Measurements from ENCODE around the gene COL6A1.
"Not testable (repeated sequence)": the region's sequence is repeated elsewhere in the genome, so short reads cannot be mapped to it uniquely, and the experiment has no call there.

The COL6A1 gene

DNA sequence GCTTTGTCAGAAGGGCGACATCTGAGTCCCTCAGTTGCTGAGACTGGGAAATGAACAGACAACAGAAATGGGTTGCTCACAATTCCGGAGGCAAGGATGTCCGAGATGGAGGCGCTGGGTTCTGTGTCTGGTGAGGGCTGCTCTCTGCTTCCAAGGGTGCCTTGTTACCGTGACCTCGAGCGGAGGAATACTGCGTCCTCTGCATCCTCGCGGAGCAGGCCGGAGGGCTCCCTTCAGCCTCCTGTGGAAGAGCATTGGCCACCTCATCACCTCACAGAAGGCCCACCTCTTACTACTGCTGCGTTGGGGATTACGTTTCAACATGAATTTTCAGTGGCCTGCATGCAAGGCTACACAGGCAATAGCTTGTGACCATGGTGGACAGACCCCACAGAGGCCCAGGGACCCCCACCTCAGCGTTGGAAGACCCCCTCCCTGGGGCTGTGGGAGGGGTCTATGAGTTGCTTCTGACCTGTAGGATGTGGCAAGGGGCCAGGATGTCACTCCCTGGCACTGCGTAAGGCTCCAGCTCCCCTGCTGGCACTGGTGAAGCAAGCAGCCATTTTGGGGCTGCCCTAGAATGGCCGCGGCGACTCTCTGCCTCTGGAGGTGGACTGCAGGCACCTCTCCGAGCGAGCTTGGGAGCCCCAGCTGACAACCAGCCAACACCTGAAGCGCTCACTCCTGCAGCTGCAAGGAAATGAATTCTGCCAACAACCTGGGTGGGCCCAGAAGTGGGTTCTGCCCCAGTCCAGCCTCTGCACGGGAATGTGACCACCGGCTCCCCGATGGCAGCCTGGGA lies 36.3 kb upstream of the COL6A1 start:
- DNase-seq (ENCODE audit: low spot score), result no peak

DNA sequence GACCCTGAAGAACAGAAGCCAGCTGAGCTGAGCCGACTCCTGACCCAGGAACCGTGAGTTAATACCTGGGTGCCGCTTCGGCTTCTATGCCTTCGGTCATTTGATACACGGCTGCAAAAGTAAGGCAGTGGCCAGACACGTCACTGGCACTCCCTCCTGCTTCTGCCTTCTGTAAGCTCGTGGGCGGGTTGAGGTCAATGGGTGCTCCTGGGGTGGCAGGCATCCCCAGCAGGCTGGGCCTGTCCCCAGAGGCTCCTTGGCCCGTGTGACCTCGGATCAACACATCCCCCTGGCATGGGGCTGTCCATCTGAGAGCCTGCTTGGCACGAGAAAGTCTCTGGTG lies 35.7 kb upstream of the COL6A1 start:
- DNase-seq (ENCODE audit: low spot score), result no peak

DNA sequence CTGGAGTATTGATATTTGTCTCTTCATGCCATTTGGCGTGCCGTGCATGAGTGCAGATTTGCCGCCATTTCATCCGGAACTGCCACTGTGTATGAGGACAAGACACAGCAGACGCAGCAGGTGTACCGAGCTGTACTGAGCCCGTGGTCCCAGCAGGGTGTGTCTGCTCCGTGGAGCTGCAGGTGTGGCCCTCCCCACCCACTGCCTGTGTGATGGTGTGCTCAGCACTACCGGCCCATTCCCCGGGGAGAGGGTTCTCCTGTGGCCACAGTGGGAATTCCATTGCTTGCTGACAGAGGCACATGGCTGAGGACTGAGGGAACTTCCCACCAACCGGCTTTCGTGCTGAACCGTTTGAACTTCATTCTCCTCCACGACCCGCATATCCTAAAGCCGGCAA lies 34.3 kb upstream of the COL6A1 start:
- no peak for DNase-seq (ENCODE audit: low spot score)

DNA sequence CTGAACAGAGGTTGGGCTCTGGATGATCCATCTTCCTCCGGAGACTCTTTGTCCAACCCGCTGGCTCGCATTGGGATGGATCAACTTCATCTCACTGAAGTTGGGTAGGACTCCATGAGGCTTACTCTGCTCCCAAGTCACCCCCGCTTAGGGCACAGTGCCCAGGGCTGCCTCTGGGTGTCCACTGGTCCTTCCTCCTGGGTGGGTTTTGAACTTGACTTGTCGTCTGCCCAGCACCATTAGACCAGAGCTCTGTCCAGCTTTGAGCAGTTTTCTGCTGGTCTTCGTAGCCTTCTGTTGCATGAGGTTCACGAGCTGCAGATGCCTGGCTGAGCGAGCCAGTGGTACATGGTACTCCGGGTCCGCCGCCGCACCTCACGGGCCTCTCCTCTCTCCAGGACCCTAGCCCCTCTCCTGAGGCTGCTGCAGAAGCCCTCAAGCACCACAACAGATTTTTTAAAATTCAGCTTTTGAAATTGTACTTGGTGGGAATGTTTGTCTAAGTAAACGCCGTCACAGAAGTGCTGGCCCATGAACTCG lies 33.8 kb upstream of the COL6A1 start:
- DNase-seq (ENCODE audit: low spot score), result no peak

DNA sequence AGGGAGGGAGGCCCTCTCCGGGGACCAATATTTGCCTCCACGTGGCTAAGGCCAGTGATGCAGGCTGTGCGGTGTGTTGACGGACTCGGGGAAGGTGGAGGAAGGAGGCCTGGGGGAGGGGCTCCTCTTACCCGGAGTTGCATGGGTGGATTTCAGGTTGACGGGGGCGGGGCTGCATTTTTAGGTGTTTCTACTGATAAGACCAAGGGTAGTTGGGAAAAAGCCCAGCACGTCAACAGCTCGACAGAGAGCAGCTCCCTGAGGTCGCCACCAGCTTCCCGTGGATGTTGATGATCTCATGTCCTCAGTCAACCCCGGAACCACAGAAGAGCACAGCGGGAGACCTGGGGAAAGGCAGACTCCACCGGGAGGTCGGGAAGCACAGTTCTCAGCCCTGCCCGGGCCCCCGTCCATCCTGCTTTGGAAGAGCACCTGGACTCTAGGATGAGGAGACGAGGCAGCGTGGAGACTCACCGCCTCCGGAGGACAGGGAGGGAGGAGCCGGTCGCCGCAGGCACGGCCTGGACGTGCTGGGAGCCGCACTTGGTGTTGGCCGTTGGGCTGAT lies 32.9 kb upstream of the COL6A1 start:
- no peak for DNase-seq (ENCODE audit: low spot score)

DNA sequence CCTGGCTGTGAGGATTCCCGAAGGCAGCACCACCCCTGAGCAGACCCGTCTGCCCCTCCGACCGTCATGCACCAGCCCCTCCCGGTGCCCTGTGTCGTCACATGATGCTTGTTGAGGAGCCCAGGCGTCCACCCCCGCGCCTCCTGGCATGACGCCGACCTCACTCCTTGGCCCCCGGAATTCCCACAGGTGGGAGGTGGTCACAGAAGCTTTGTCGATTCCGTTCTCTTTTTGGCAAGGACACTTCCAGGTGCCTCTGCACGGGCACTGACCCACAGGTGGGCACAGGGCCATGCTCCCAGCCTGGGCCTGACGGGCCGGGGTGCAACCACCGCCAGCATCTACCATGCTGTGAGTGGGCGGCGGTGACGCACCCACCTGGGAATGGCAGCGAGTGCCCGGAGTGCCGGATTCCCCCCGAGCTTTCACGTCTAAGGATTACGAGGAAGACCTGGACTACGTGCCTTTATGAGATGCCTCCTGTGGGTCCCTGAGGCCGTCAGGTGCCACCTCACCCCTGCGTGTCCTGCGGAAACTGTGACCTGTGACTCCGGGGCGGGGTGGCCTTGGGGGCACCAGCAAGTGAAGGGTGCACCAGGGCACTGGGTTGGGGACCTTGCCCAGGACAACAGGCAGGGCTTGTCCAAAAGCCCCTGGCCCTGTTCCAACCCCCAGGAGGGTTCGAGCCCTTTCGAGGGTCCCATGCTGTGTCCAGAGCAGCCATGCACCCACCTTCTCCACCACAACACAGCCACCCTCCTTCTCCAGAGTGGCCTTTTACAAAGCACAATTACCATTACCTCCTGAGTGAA lies 31.4 kb upstream of the COL6A1 start:
- DNase-seq (ENCODE audit: low spot score), result no peak

- no peak for DNase-seq (ENCODE audit: low spot score)
Observed at GRCh38 chr21:45950740-45951515, 30.6 kb upstream of the COL6A1 start.

DNA sequence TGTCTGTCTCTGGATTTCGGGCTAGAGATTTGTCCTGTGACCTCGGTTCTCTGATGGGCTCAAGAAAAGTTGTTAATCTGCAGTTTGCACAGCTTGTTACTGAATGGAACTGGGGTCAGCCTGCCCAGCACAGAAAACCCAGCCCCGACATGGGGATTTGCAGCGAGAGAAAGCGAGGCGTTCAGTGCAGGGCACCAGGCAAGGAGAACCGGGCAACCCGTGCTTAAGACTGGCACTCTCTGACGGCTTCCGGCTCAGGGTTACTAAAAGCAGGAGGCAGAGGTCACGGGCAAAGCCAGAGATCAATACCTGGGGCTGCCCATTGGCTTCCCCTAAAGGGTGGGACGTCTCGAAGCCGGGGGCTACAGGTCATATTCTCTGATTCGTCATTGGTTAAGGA lies 29.9 kb upstream of the COL6A1 start:
- DNase-seq (ENCODE audit: low spot score), result no peak

DNA sequence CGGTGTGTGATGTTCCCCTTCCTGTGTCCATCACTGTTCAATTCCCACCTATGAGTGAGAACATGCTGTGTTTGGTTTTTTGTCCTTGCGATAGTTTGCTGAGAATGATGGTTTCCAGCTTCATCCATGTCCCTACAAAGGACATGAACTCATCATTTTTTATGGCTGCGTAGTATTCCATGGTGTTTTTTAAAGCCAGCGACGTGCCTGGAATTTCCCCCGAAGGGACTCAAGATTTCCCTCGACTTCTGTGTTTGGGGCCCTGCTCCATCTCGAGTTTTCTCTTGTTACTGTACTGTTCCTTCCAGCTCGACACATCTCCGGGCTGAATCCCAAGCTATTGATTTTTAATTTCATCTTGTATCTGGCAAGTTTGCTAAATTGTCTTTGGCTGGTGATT lies 29.0 kb upstream of the COL6A1 start:
- DNase-seq (ENCODE audit: low spot score), result not testable (repeated sequence)

DNA sequence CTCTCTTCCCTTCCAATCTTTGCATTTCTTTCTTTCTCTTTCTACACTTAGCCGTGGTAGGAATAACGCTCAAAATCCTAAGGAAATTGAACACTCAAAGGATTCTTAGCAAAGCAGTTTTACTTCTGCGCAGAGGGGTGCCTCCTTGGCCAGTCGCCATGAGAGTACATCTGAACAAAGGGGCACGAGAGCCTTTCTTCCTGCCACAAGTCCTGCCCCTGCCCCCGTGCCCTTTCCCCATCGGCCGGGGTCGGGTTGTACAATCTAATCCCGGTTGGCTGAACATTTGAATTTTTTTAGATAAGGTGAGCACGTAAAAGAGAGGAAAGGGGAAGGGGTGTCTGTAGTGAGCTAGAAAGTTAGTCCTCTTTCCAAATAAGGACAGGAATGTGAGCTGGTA lies 28.6 kb upstream of the COL6A1 start:
- no peak for DNase-seq (ENCODE audit: low spot score)

DNA sequence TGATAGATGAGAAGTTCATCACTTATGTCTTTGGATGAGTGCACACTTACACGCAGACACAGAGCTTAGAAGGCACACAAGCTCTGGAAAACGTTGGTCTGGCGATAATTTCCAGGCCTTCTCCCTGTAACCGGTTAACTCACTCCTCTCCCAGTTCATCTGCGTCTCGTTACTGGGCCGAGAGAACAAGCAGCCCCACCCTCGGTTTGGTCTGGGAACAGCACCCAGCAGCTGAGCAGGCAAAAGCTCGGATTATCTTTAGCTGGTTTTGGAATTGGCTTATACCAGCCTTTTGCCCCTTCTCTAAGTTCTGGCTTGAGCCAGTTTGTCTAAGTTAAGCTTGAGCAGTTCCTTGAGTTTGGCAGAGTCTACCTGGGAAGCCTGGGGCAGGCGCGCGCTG lies 27.3 kb upstream of the COL6A1 start:
- DNase-seq (ENCODE audit: low spot score), result no peak

GRCh38 chr21:45954921-45955320 lies 26.6 kb upstream of the COL6A1 start:
- no peak for DNase-seq (ENCODE audit: low spot score)

- DNase-seq (ENCODE audit: low spot score), result no peak
Observed at GRCh38 chr21:45957551-45957950, 24.0 kb upstream of the COL6A1 start.

GRCh38 chr21:45957981-45958600 lies 23.5 kb upstream of the COL6A1 start:
- DNase-seq (ENCODE audit: low spot score), result no peak

DNA sequence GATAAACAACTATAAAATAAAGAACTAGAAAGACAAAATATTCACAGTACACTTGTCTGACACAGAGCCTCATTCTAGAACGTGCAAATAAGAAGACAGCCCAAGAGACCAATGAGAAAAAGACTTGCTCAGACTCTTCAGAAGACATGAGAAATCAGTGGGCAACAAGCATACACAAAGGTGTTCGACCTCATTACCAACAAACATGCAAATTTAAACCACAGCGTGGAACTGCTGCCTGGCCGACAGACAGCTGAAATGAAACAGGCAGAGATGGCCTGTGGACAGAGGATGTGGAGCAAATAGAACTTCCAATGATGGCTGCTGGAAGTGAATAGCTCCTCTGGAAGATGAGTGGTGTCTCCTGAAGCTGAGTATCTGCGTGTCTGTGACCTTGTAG lies 22.4 kb upstream of the COL6A1 start:
- DNase-seq (ENCODE audit: low spot score), result no peak

DNA sequence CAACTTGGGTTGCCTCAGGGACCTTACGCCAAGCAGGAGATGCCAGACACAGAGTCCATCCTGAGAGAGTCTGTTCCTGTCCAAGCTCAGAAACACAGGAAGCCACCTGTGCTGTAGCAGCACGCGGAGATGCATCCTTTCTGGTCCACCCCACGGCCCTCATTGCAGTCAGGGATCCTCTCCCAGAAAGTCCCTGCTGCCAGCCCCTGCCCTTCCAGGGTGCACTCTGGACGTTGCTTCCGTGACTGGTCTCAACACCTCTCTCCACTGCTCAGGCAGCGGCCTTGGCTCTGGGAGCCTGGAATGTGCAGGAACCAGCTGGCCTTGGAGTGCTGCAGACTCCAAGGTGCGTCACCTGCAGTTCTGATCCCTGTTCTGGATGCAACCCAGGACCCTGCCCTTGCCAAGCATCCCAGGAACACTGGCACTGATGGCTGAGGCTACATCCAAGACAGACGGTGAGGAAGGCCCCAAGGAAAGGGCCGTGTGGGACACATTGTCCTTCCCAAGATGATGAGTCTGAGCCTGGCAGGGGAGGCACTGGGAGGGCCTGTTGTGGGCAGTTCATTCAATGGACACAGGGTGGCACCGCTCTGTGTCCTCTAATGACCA lies 21.7 kb upstream of the COL6A1 start:
- DNase-seq (ENCODE audit: low spot score), result peak; percentile 1

DNA sequence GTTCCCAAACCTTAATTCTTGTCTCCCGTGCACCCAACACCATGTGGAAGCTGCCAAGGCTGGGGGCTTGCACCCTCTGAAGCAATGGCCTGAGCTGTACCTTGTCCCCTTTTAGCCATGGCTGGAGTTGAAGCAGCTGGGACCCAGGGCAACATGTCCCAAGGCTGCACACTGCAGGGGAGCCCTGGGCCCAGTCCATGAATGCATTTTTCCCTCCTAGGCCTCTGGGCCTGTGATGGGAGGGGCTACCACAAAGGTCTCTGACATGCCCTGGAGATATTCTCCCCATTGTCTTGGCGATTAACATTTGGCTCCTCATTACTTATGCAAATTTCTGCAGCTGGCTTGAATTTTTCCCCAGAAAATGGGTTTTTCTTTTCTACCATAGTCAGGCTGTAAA lies 20.2 kb upstream of the COL6A1 start:
- not testable (repeated sequence) for DNase-seq (ENCODE audit: low spot score)

DNA sequence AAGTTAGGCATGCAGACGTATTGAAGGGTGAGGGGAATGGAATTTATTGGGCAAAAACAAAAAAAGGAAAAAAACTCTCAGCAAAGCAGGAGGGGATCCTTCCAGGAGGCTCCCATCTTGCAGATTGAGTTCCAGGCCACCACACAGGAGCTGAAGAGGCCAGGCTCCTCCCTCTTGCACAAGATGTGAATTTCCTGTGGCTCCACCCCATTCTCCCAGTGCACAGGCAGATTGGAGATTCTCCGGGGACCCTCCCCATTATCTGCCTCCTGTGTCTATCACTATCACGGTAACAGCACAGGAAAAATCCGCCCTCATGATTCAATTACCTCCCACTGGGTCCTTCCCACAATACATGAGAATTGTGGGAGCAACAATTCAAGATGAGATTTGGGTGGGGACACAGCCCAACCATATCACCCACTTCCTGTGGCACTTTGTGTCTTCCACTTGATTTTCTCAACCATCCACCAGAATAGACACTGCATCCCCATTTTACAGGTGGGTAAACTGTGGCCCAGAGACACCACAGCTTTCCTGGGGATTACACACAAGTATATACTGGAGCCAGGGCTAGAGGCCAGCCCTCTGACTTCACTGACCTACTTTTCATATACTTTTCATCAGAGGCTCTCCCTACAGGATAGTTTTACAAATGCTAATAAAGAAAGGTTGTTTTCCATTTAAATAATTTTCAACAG lies 18.9 kb upstream of the COL6A1 start:
- no peak for DNase-seq (ENCODE audit: low spot score)

DNA sequence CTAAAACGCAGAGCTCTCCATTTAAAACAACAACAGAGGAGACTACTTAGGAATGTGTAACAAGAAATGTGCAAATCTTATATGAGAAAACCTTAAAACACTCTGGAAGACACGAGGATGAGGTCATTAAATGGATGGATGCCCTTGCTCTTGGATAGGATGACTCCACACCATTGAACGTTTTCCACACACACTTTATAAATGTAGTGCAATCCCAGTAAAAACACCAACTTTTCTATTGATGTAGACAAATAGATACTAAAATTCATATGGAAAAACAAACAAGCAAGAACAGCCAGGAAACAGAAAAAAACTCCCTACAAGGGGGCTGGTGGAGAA lies 18.4 kb upstream of the COL6A1 start:
- DNase-seq (ENCODE audit: low spot score), result no peak

- no peak for DNase-seq (ENCODE audit: low spot score)
Observed at GRCh38 chr21:45964649-45965048, 16.9 kb upstream of the COL6A1 start.

Measured in HuH-7.5 (cell line).